ENCODE data around the gene PEPD. TPM values are rescaled to one million over a fixed set of nuclear protein-coding genes. Genes with fewer than 3 reads are reported as not detected.

The PEPD gene
- total and polyA plus RNA-seq, 10 of the 15 experiments (the other 5 are each of a cell fraction or from before 2014, with no cell fraction given): 1.4 to 52.0 (median 20.2) TPM

GRCh38 chr19:33411621-33412180 is 109.9 kb downstream of the PEPD start:
- FAIRE-seq (no peak), DNase-seq (ENCODE audit: low read depth, low spot score) (no peak), ATAC-seq (no peak)
- Histone ChIP-seq H4K20me1 (ENCODE audit: control insufficient read depth, insufficient read depth) (no peaks in the 10 kb centered on the region; the same call in 1 of the 2 replicates), H3K79me2 (ENCODE audit: control insufficient read depth, insufficient read depth, low read length) (no peaks in the 10 kb centered on the region), H3K4me2 (ENCODE audit: control insufficient read depth, insufficient read depth) (no peak overlapping the region), H3K4me3 (no peak overlapping the region), H3K9ac (ENCODE audit: control insufficient read depth, insufficient read depth, low read length) (no peak overlapping the region), H3K4me1 (ENCODE audit: control insufficient read depth, insufficient read depth, low read length) (no peaks in the 10 kb centered on the region), H3K27me3 (replicated peaks in 1 of 2; ENCODE audit: control insufficient read depth in 2 of 2, insufficient read depth in 2 of 2, low read length in 1 of 2) (no peaks in the 10 kb centered on the region), H3K9me3 (replicated peaks; ENCODE audit: control insufficient read depth, insufficient read depth, low read length) (no peaks in the 10 kb centered on the region), H3K36me3 (ENCODE audit: control insufficient read depth in 2 of 2, insufficient read depth in 2 of 2, low read length in 1 of 2) (no peaks in the 10 kb centered on the region), H3K27ac (ENCODE audit: control insufficient read depth, insufficient read depth) (no peak overlapping the region), H2AFZ (ENCODE audit: control insufficient read depth, low read depth, low read length) (no peak overlapping the region)
- ChIA-PET POLR2A (no interaction called here), SMC1A (ENCODE audit: uncharacterized antibody, unreplicated experiment) (interaction anchor here (0.6 kb wide), 1 partner anchor 814 kb away, joined by 3 read pairs; no protein-coding TSS in a partner anchor), RAD21 (ENCODE audit: unreplicated experiment) (no interaction called here), CTCF (interaction anchor here (1.4 kb wide), 1 partner anchor 176 kb away, joined by 3 read pairs; no protein-coding TSS in a partner anchor)
- 65% methylated on average over 20 of the region's 20 CpGs for WGBS (ENCODE audit: insufficient coverage, insufficient replicate concordance, low lambda C conversion rate, missing lambda C conversion rate)
- no TSS peak for BruUV-seq (replicated peaks)
- in situ Hi-C loops (cut with MboI): no loop called here
- intact Hi-C loops (cut with micrococcal nuclease; ENCODE audit: unreplicated experiment): no loop called here
- TF ChIP-seq HCFC1 (IDR thresholded peaks at IDR 0.05; ENCODE audit: low read length) (no peak), TCF3 (IDR thresholded peaks at IDR 0.05; ENCODE audit: borderline replicate concordance, insufficient read depth, low read depth, low read length) (no peak), ATF7 (IDR thresholded peaks at IDR 0.05; ENCODE audit: low read depth) (no peak), IKZF1 (conservative IDR thresholded peaks at IDR 0.05) (no peak), LARP7 (IDR thresholded peaks at IDR 0.05) (no peak), CBFB (IDR thresholded peaks at IDR 0.05; ENCODE audit: low read depth) (no peak), BMI1 (IDR thresholded peaks at IDR 0.05; ENCODE audit: borderline replicate concordance) (no peak), SRF (IDR thresholded peaks at IDR 0.05; ENCODE audit: low read depth in 2 of 2, low read length in 2 of 2) (no peak), MAX (IDR thresholded peaks at IDR 0.05; ENCODE audit: low read depth, low read length) (no peak), ZNF217 (IDR thresholded peaks at IDR 0.05) (no peak), FOXM1 (IDR thresholded peaks at IDR 0.05; ENCODE audit: low read depth, low read length) (no peak), IRF4 (IDR thresholded peaks at IDR 0.05; ENCODE audit: low read depth, low read length) (no peak), NFXL1 (IDR thresholded peaks at IDR 0.05; ENCODE audit: borderline replicate concordance) (no peak), SIX5 (IDR thresholded peaks at IDR 0.05; ENCODE audit: low read depth, low read length, severe bottlenecking) (no peak), EGR1 (IDR thresholded peaks at IDR 0.05; ENCODE audit: borderline replicate concordance in 1 of 2, low read depth in 2 of 2, low read length in 2 of 2) (no peak), NFYB (IDR thresholded peaks at IDR 0.05; ENCODE audit: insufficient read depth, low read depth, low read length) (no peak)
- TF ChIP-seq, protein P1, sequence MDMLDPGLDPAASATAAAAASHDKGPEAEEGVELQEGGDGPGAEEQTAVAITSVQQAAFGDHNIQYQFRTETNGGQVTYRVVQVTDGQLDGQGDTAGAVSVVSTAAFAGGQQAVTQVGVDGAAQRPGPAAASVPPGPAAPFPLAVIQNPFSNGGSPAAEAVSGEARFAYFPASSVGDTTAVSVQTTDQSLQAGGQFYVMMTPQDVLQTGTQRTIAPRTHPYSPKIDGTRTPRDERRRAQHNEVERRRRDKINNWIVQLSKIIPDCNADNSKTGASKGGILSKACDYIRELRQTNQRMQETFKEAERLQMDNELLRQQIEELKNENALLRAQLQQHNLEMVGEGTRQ (IDR thresholded peaks at IDR 0.05; ENCODE audit: borderline replicate concordance, low read depth, low read length): no peak
- TF ChIP-seq, protein P2, sequence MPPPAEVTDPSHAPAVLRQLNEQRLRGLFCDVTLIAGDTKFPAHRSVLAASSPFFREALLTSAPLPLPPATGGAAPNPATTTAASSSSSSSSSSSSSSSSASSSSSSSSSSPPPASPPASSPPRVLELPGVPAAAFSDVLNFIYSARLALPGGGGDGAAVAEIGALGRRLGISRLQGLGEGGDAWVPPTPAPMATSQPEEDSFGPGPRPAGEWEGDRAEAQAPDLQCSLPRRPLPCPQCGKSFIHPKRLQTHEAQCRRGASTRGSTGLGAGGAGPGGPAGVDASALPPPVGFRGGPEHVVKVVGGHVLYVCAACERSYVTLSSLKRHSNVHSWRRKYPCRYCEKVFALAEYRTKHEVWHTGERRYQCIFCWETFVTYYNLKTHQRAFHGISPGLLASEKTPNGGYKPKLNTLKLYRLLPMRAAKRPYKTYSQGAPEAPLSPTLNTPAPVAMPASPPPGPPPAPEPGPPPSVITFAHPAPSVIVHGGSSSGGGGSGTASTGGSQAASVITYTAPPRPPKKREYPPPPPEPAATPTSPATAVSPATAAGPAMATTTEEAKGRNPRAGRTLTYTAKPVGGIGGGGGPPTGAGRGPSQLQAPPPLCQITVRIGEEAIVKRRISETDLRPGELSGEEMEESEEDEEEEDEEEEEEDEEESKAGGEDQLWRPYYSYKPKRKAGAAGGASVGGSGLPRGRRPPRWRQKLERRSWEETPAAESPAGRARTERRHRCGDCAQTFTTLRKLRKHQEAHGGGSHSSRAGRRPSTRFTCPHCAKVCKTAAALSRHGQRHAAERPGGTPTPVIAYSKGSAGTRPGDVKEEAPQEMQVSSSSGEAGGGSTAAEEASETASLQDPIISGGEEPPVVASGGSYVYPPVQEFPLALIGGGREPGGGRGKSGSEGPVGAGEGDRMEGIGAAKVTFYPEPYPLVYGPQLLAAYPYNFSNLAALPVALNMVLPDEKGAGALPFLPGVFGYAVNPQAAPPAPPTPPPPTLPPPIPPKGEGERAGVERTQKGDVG (CRISPR knock-in tag; IDR thresholded peaks at IDR 0.05): no peak
